HCT116 (cell line): ENCODE data around the gene FIBCD1. TPM values are rescaled to one million over a fixed set of nuclear protein-coding genes. Genes with fewer than 3 reads are reported as not detected.

Source experiments
- ATAC-seq: fragments of 200-7000 bp; cut with Tn5 transposase; 2 replicates; pipeline ENCODE4 v1.9.1; 2020; ENCODE audit warnings: mild to moderate bottlenecking, moderate library complexity
- BruUV-seq: library from RNA; stranded (reverse); fragments of 400-500 nt; replicated peaks from 2 replicates; lab custom pipeline; 2021; lab: Mats Ljungman, UMichigan
- CTCF ChIA-PET: fragments of 300-600 bp; sonication (Branson Sonifier 250); formaldehyde crosslinking; loops from one replicate; lab custom pipeline; 2021; ENCODE audit warnings: antibody characterized with exemption; lab: Charles Lee
- POLR2A ChIA-PET: fragments of 300-600, 350-600 bp; sonication (Branson Sonifier 250); formaldehyde crosslinking; loops from one replicate; lab custom pipeline; 2021; ENCODE audit warnings: antibody characterized with exemption; lab: Charles Lee
- RAD21 ChIA-PET, 2 experiments: fragments of 300-600 bp; sonication (Branson Sonifier 250); formaldehyde crosslinking; loops; one replicate each; lab custom pipeline; 2023; ENCODE audit warnings: low total read pairs in 2 of 2; ENCODE audit not compliant: uncharacterized antibody in 2 of 2, unreplicated experiment in 2 of 2, low non-redundant PET in 1 of 2; lab: Charles Lee
- DNase-seq: peaks from one replicate; pipeline ENCODE4 v3.0.0-alpha.2; 2010; ENCODE audit warnings: low read depth, low spot score
- H2AFZ ChIP-seq: fragments of 200-600 bp; shearing (Covaris generic), sonication (generic); 2 replicates; pipeline ENCODE4 v1.6.1; 2017; ENCODE audit warnings: low read depth, mixed run types, mixed read lengths, antibody characterized with exemption, low read length; ENCODE audit not compliant: poor library complexity, severe bottlenecking
- H3K27ac ChIP-seq: 2 replicates; pipeline ENCODE4 v1.5.1; 2012; ENCODE audit warnings: low read depth, low read length
- H3K27me3 ChIP-seq: fragments of 200-600 bp; sonication (generic); 2 replicates; pipeline ENCODE4 v1.6.1; 2016; ENCODE audit warnings: mixed run types, low read length, mixed read lengths; ENCODE audit not compliant: insufficient read depth
- H3K36me3 ChIP-seq, 2 experiments: fragments of 200-500 bp in 1 of 2; fragments of 200-600 bp in 1 of 2; sonication (Bioruptor generic) in 1 of 2; sonication (generic) in 1 of 2; 2 replicates each; pipeline versions ENCODE4 v1.5.1 to v1.6.1; 2014 to 2016; ENCODE audit warnings: low read length in 2 of 2, inconsistent platforms in 1 of 2, mixed read lengths in 1 of 2, mixed run types in 1 of 2; ENCODE audit not compliant: insufficient read depth in 2 of 2, control insufficient read depth in 1 of 2
- H3K4me1 ChIP-seq, 2 experiments: fragments of 200-600 bp in 1 of 2; sonication (generic) in 1 of 2; 2 replicates each; pipeline versions ENCODE4 v1.5.1 to v1.6.1; 2012 to 2017; ENCODE audit warnings: low read length in 2 of 2, inconsistent platforms in 1 of 2, mild to moderate bottlenecking in 1 of 2, mixed read lengths in 1 of 2, mixed run types in 1 of 2, moderate library complexity in 1 of 2; ENCODE audit not compliant: insufficient read depth in 2 of 2, control insufficient read depth in 1 of 2
- H3K4me2 ChIP-seq: fragments of 200-600 bp; sonication (generic); 2 replicates; pipeline ENCODE4 v1.6.1; 2017; ENCODE audit warnings: mixed run types, low read length, mixed read lengths
- H3K4me3 ChIP-seq, 2 experiments: fragments of 200-600 bp in 1 of 2; sonication (generic) in 1 of 2; replicated peaks in 1 of 2; 2 replicates each; pipeline ENCODE4 v1.5.1; 2011 to 2016; ENCODE audit warnings: low read length in 2 of 2, control low read depth in 1 of 2, low read depth in 1 of 2, mild to moderate bottlenecking in 1 of 2, mixed read lengths in 1 of 2, mixed run types in 1 of 2
- H3K79me2 ChIP-seq: fragments of 200-600 bp; sonication (generic); 2 replicates; pipeline ENCODE4 v1.6.1; 2017; ENCODE audit warnings: mild to moderate bottlenecking, mixed run types, low read length, moderate library complexity, mixed read lengths; ENCODE audit not compliant: insufficient read depth
- H3K9ac ChIP-seq: fragments of 200-600 bp; sonication (generic); 2 replicates; pipeline ENCODE4 v1.6.1; 2016; ENCODE audit warnings: low read length, mixed read lengths
- H3K9me2 ChIP-seq: fragments of 200-600 bp; sonication (generic), shearing (Covaris generic); 2 replicates; pipeline ENCODE4 v1.6.1; 2017; ENCODE audit warnings: mixed run types, mild to moderate bottlenecking, moderate library complexity; ENCODE audit not compliant: insufficient read depth
- H3K9me3 ChIP-seq, 2 experiments: fragments of 200-500 bp in 1 of 2; fragments of 200-600 bp in 1 of 2; sonication (Bioruptor generic) in 1 of 2; sonication (generic) in 1 of 2; 2 replicates each; pipeline ENCODE4 v1.6.1; 2014 to 2017; ENCODE audit warnings: low read length in 2 of 2, mixed read lengths in 2 of 2, inconsistent platforms in 1 of 2, low read depth in 1 of 2, mild to moderate bottlenecking in 1 of 2, mixed run types in 1 of 2, moderate library complexity in 1 of 2; ENCODE audit not compliant: control insufficient read depth in 1 of 2, insufficient read depth in 1 of 2
- H4K20me1 ChIP-seq: fragments of 200-600 bp; sonication (generic), shearing (Covaris generic); 2 replicates; pipeline ENCODE4 v1.6.1; 2017; ENCODE audit warnings: mixed run types, mild to moderate bottlenecking, moderate library complexity; ENCODE audit not compliant: insufficient read depth
- YY1 ChIP-seq: IDR thresholded peaks from 2 replicates; pipeline ENCODE4 v1.6.1; 2011; ENCODE audit warnings: low read length, low read depth, moderate library complexity, mild to moderate bottlenecking; ENCODE audit not compliant: insufficient replicate concordance; ENCODE audit errors: extremely low read depth
- ZNF274 ChIP-seq: fragments of 200-500 bp; sonication (Bioruptor generic); IDR thresholded peaks from 2 replicates; pipeline ENCODE4 v1.6.1; 2014; ENCODE audit warnings: mild to moderate bottlenecking, low read depth, low read length, inconsistent platforms
- intact Hi-C: fragments of 100-400 bp; cut with micrococcal nuclease; formaldehyde crosslinking; loops from 2 replicates; pipeline ENCODE4 v1.10.0; 2022
- total RNA-seq: library from RNA; stranded (reverse); gene quantifications from one replicate; pipeline ENCODE4 v1.2.1, GENCODE V29; 2021; ENCODE audit not compliant: unreplicated experiment
- TF ChIP-seq, protein P1 (sequence below), 3 experiments: fragments of 200-600 bp in 1 of 3; sonication (generic) in 1 of 3; IDR thresholded peaks in 2 of 3; conservative IDR thresholded peaks in 1 of 3; 2 replicates each; pipeline ENCODE4 v1.5.1; 2012 to 2017; ENCODE audit warnings: low read depth in 2 of 3, low read length in 2 of 3, antibody characterized with exemption in 1 of 3, borderline replicate concordance in 1 of 3, control low read depth in 1 of 3, mild to moderate bottlenecking in 1 of 3, mixed read lengths in 1 of 3, mixed run types in 1 of 3, moderate library complexity in 1 of 3; ENCODE audit not compliant: insufficient read depth in 1 of 3

The FIBCD1 gene
- total RNA-seq, 1 experiment from 2014 or later: 26.1 TPM

DNA sequence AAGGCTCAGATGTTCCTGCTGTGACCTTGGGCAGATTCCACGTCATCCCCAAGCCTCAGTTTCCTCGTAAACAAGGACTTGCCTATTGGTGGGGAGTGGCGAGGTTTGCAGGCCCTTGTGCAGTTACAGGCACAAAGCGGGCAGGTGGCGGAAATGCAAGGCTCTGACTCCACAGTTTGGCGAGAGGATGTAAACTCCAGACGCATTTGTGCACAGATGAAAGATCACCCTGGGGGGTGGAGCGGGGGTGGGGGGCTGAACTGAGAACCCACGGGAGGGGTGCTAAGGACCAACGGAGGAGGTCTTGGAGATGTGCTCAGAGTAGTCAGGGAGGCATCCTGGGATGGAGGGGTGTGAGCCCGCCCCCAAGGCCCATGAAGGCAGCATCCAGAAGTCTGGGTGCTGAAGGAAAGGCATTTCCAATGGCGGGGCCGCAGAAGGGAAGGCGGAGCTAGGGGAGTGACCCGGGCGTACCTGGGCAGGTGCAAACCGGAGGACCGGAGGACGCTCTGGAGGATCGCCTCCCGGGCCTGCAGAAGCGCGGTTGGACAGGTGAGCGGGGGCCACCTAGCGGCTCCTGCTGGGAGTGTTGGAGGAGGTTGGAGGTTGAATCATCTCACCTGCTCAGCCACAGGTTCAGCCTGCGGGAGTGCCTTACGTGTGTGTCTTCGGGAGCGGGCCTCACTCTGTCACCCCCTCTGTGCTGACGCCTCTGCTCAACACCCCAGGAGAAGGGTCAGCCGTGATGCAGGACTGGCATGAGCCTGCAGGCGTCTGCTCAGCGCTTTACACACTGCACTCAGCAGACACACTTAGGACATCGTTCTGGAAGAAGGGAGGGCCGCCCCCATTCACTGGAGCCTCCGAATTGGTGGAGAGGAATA lies 1.9 kb upstream of the FIBCD1 start:
- no TSS peak for BruUV-seq
- Histone ChIP-seq H3K27me3 (no peaks in the 10 kb centered on the region), H3K9me3 (no peaks in the 10 kb centered on the region), H3K4me3 (peak overlapping the region in 1 of 2 experiments; percentile 34; a peak in 3 of 4 replicates), H3K79me2 (no peaks in the 10 kb centered on the region), H4K20me1 (no peaks in the 10 kb centered on the region), H3K4me1 (peaks cover 21 to 45% of the 10 kb centered on the region in 2 experiments), H3K9me2 (no peaks in the 10 kb centered on the region), H3K36me3 (no peaks in the 10 kb centered on the region), H2AFZ (no peak overlapping the region), H3K27ac (no peak overlapping the region), H3K4me2 (peak overlapping the region; percentile 93), H3K9ac (no peak overlapping the region)
- ATAC-seq (peak; percentile 77), DNase-seq (peak; percentile 75)
- intact Hi-C loops: loop anchor here (1.0 kb wide), 3 partner anchors 57 to 234 kb away; no protein-coding TSS in a partner anchor
- TF ChIP-seq, protein P1, sequence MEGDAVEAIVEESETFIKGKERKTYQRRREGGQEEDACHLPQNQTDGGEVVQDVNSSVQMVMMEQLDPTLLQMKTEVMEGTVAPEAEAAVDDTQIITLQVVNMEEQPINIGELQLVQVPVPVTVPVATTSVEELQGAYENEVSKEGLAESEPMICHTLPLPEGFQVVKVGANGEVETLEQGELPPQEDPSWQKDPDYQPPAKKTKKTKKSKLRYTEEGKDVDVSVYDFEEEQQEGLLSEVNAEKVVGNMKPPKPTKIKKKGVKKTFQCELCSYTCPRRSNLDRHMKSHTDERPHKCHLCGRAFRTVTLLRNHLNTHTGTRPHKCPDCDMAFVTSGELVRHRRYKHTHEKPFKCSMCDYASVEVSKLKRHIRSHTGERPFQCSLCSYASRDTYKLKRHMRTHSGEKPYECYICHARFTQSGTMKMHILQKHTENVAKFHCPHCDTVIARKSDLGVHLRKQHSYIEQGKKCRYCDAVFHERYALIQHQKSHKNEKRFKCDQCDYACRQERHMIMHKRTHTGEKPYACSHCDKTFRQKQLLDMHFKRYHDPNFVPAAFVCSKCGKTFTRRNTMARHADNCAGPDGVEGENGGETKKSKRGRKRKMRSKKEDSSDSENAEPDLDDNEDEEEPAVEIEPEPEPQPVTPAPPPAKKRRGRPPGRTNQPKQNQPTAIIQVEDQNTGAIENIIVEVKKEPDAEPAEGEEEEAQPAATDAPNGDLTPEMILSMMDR (IDR thresholded peaks at IDR 0.05 in 2 of 3, conservative IDR thresholded peaks at IDR 0.05 in 1 of 3; ENCODE audit: borderline replicate concordance in 1 of 3, insufficient read depth in 1 of 3, low read depth in 2 of 3, low read length in 2 of 3): peak in 2 of 3 experiments; percentile 86 to 93; a peak in 4 of 6 replicates
- TF ChIP-seq YY1 (peak; percentile 49), ZNF274 (no peak)
- RAD21 ChIA-PET: interaction anchor here in 1 of 2 experiments (1.0 kb wide), 2 partner anchors 57 to 71 kb away, joined by 3 read pairs; no protein-coding TSS in a partner anchor
- CTCF ChIA-PET: interaction anchor here (0.7 to 1.6 kb wide), 8 partner anchors 13 to 369 kb away, joined by 3 to 13 read pairs (median 4); no protein-coding TSS in a partner anchor
- POLR2A ChIA-PET: interaction anchor here (0.6 to 1.0 kb wide), 3 partner anchors 12 to 213 kb away, joined by 3 to 8 read pairs (median 4); no protein-coding TSS in a partner anchor
